Gastroesophageal sphincter (tissue), 4 donors: ENCODE results near the gene TNP2. TPM values are rescaled to one million over a fixed set of nuclear protein-coding genes. Genes with fewer than 3 reads are reported as not detected.

Source experiments
- ATAC-seq: fragments of 150-250 bp; one replicate; pipeline ENCODE4 v1.9.1; 2016; ENCODE audit warnings: mild to moderate bottlenecking, moderate library complexity
- H3K27ac ChIP-seq, 4 donors: fragments of 200-600 bp; sonication (generic) in 3 of 4; 1 replicate in 3 of 4; 2 replicates in 1 of 4; pipeline ENCODE4 v1.5.1; 2016 to 2019
- H3K27me3 ChIP-seq: fragments of 200-600 bp; sonication (generic); one replicate; pipeline ENCODE4 v1.5.1; 2019
- H3K36me3 ChIP-seq, 2 donors: fragments of 200-600 bp; sonication (generic); one replicate each; pipeline ENCODE4 v1.5.1; 2019; ENCODE audit warnings: control low read depth in 1 of 2
- H3K4me1 ChIP-seq, 3 donors: fragments of 200-600 bp; sonication (generic); 1 replicate in 2 of 3; 2 replicates in 1 of 3; pipeline ENCODE4 v1.5.1; 2016 to 2019; ENCODE audit warnings: control low read depth in 2 of 3
- H3K4me3 ChIP-seq, 2 donors: fragments of 200-600 bp; sonication (generic); one replicate each; pipeline ENCODE4 v1.5.1; 2019; ENCODE audit warnings: mild to moderate bottlenecking in 1 of 2, moderate library complexity in 1 of 2
- H3K9me3 ChIP-seq, 3 donors: fragments of 200-600 bp; sonication (generic); one replicate each; pipeline ENCODE4 v1.5.1; 2017 to 2019; ENCODE audit warnings: control low read depth in 2 of 3
- CTCF ChIP-seq, 4 experiments: fragments of 200-600 bp in 2 of 4; fragments of 450-650 bp in 2 of 4; sonication (generic) in 1 of 4; IDR thresholded peaks; one replicate each; pipeline ENCODE4 v1.5.1; 2017 to 2019; ENCODE audit warnings: antibody characterized with exemption in 4 of 4, mild to moderate bottlenecking in 2 of 4, moderate library complexity in 2 of 4
- EP300 ChIP-seq: sonication (generic); formaldehyde crosslinking; IDR thresholded peaks from one replicate; pipeline ENCODE4 v1.6.1; 2017; ENCODE audit warnings: antibody characterized with exemption, mild to moderate bottlenecking
- POLR2A ChIP-seq, 2 donors: fragments of 450-650 bp; IDR thresholded peaks; one replicate each; pipeline ENCODE4 v1.6.1; 2017; ENCODE audit warnings: antibody characterized with exemption in 2 of 2, mild to moderate bottlenecking in 2 of 2, moderate library complexity in 1 of 2
- POLR2AphosphoS5 ChIP-seq: sonication (generic); formaldehyde crosslinking; IDR thresholded peaks from one replicate; pipeline ENCODE4 v1.6.1; 2017; ENCODE audit warnings: antibody characterized with exemption
- WGBS, 2 donors: methylation state at CpG; one replicate each; pipeline ENCODE4 v1.1.5; 2018; ENCODE audit warnings: low coverage in 1 of 2; 5-methylcytosine and 5-hydroxymethylcytosine counted together
- total RNA-seq, 4 donors: library from RNA; depleted of rRNA; stranded (reverse); fragments of >200 nt; gene quantifications; one replicate each; pipeline ENCODE4 v1.1.0, GENCODE V29; 2016

TNP2 gene
- total RNA-seq, 4 donors from 2014 or later, result not detected

GRCh38 chr16:11309895-11310633 lies 40.9 kb upstream of the TNP2 start:
- no peak for ATAC-seq
- Histone ChIP-seq H3K4me3 (no peak overlapping the region), H3K36me3 (no peaks in the 10 kb centered on the region), H3K27ac (no peak overlapping the region), H3K27me3 (no peaks in the 10 kb centered on the region), H3K9me3 (no peaks in the 10 kb centered on the region), H3K4me1 (peaks cover 0 to 7% (median 0%) of the 10 kb centered on the region in 3 donors)
- TF ChIP-seq CTCF (IDR thresholded peaks at IDR 0.05) (no peak), POLR2AphosphoS5 (no peak), POLR2A (IDR thresholded peaks at IDR 0.05) (no peak), EP300 (no peak)
- 66% methylated on average over 6 of the region's 9 CpGs for WGBS, 2 donors

GRCh38 chr16:11308493-11309283 lies 39.6 kb upstream of the TNP2 start:
- no peak for ATAC-seq
- WGBS, 2 donors, result no CpG with 5 or more reads among the region's 15 CpGs

GRCh38 chr16:11307639-11308492 lies 38.7 kb upstream of the TNP2 start:
- Histone ChIP-seq H3K36me3 (no peaks in the 10 kb centered on the region), H3K9me3 (no peaks in the 10 kb centered on the region), H3K27me3 (no peaks in the 10 kb centered on the region), H3K27ac (no peak overlapping the region), H3K4me3 (no peak overlapping the region), H3K4me1 (peaks cover 0 to 6% (median 0%) of the 10 kb centered on the region in 3 donors)
- TF ChIP-seq EP300, result no peak
- no peak for TF ChIP-seq CTCF (IDR thresholded peaks at IDR 0.05)
- TF ChIP-seq POLR2AphosphoS5, result no peak
- TF ChIP-seq POLR2A (IDR thresholded peaks at IDR 0.05), result no peak
- 93% methylated on average over 1 to 8 of the region's 21 CpGs for WGBS, 2 donors
- no peak for ATAC-seq

More at GRCh38 chr16:11308493-11309283, 39.6 kb upstream of the TNP2 start:
- peaks cover 0 to 7% (median 0%) of the 10 kb centered on the region in 3 donors for H3K4me1 ChIP-seq
- no peaks in the 10 kb centered on the region for H3K9me3 ChIP-seq
- H3K27me3 ChIP-seq, result no peaks in the 10 kb centered on the region
- no peak overlapping the region for H3K4me3 ChIP-seq
- no peaks in the 10 kb centered on the region for H3K36me3 ChIP-seq
- H3K27ac ChIP-seq, result no peak overlapping the region
- TF ChIP-seq CTCF (IDR thresholded peaks at IDR 0.05) (no peak), POLR2AphosphoS5 (no peak), EP300 (no peak), POLR2A (IDR thresholded peaks at IDR 0.05) (no peak)

- no peak overlapping the region for H3K4me3 ChIP-seq
- no peaks in the 10 kb centered on the region for H3K9me3 ChIP-seq
- 87 to 88% methylated on average over 4 to 7 of the region's 7 CpGs for WGBS, 2 donors
Measured at GRCh38 chr16:11306997-11307638, 38.0 kb upstream of the TNP2 start.

More at GRCh38 chr16:11306997-11307638, 38.0 kb upstream of the TNP2 start:
- ATAC-seq, result no peak
- Histone ChIP-seq H3K27me3 (no peaks in the 10 kb centered on the region), H3K27ac (no peak overlapping the region), H3K4me1 (no peaks in the 10 kb centered on the region), H3K36me3 (no peaks in the 10 kb centered on the region)
- TF ChIP-seq EP300 (no peak), CTCF (IDR thresholded peaks at IDR 0.05) (no peak), POLR2AphosphoS5 (no peak), POLR2A (IDR thresholded peaks at IDR 0.05) (no peak)
